ENCODE measurements around the gene KRT86.
"Not testable (repeated sequence)": the region's sequence is repeated elsewhere in the genome, so short reads cannot be mapped to it uniquely, and the experiment has no call there.

The KRT86 gene

GRCh38 chr12:52336641-52337040, 62.2 kb downstream of the KRT86 start:
- DNase-seq (ENCODE audit: low spot score), result no peak

GRCh38 chr12:52337054-52337453, 62.6 kb downstream of the KRT86 start:
- DNase-seq (ENCODE audit: low spot score), result no peak

GRCh38 chr12:52338241-52338960, 64.0 kb downstream of the KRT86 start:
- DNase-seq (ENCODE audit: low spot score), result no peak

- no peak for DNase-seq (ENCODE audit: low spot score)
Measured at GRCh38 chr12:52341066-52341580, 66.7 kb downstream of the KRT86 start.

- DNase-seq (ENCODE audit: low spot score), result no peak
Measured at GRCh38 chr12:52342781-52343490, 68.5 kb downstream of the KRT86 start.

GRCh38 chr12:52343550-52343949, 69.1 kb downstream of the KRT86 start:
- no peak for DNase-seq (ENCODE audit: low spot score)

GRCh38 chr12:52344111-52344510, 69.7 kb downstream of the KRT86 start:
- no peak for DNase-seq (ENCODE audit: low spot score)

- not testable (repeated sequence) for DNase-seq (ENCODE audit: low spot score)
Measured at GRCh38 chr12:52345041-52345440, 70.6 kb downstream of the KRT86 start.

GRCh38 chr12:52346593-52346992, 72.1 kb downstream of the KRT86 start:
- DNase-seq (ENCODE audit: low spot score), result no peak

GRCh38 chr12:52347016-52347415, 72.6 kb downstream of the KRT86 start:
- DNase-seq (ENCODE audit: low spot score), result no peak

GRCh38 chr12:52347551-52348510, 73.4 kb downstream of the KRT86 start:
- DNase-seq (ENCODE audit: low spot score), result no peak

GRCh38 chr12:52349196-52349595, 74.8 kb downstream of the KRT86 start:
- no peak for DNase-seq (ENCODE audit: low spot score)

GRCh38 chr12:52350021-52350620, 75.7 kb downstream of the KRT86 start:
- no peak for DNase-seq (ENCODE audit: low spot score)

GRCh38 chr12:52350786-52351185, 76.3 kb downstream of the KRT86 start:
- DNase-seq (ENCODE audit: low spot score), result no peak

GRCh38 chr12:52351196-52352059, 77.0 kb downstream of the KRT86 start:
- peak; percentile 60 for DNase-seq (ENCODE audit: low spot score)

GRCh38 chr12:52352951-52353350, 78.5 kb downstream of the KRT86 start:
- no peak for DNase-seq (ENCODE audit: low spot score)

GRCh38 chr12:52353766-52354165, 79.3 kb downstream of the KRT86 start:
- DNase-seq (ENCODE audit: low spot score), result no peak

- DNase-seq (ENCODE audit: low spot score), result no peak
Measured at GRCh38 chr12:52354200-52354599, 79.8 kb downstream of the KRT86 start.

GRCh38 chr12:52355176-52355575, 80.7 kb downstream of the KRT86 start:
- DNase-seq (ENCODE audit: low spot score), result no peak

GRCh38 chr12:52356031-52356761, 81.8 kb downstream of the KRT86 start:
- DNase-seq (ENCODE audit: low spot score), result no peak
